Esophagus muscularis mucosa (tissue), 4 donors: ENCODE results near the gene NBEAL2. TPM values are rescaled to one million over a fixed set of nuclear protein-coding genes. Genes with fewer than 3 reads are reported as not detected.
A peak's percentile ranks its signal among the peaks of the same experiment; 100 is the strongest.
"Not testable (repeated sequence)": the region's sequence is repeated elsewhere in the genome, so short reads cannot be mapped to it uniquely, and the experiment has no call there.

Source experiments
- DNase-seq: peaks from one replicate; pipeline ENCODE4 v3.0.0-alpha.2; 2017; ENCODE audit errors: extremely low spot score
- H3K27ac ChIP-seq, 4 donors: fragments of 200-600 bp; sonication (generic); replicated peaks in 1 of 4; 1 replicate in 3 of 4; 2 replicates in 1 of 4; pipeline ENCODE4 v1.5.1; 2016 to 2019; ENCODE audit warnings: mild to moderate bottlenecking in 1 of 4
- H3K27me3 ChIP-seq, 4 donors: fragments of 200-600 bp; sonication (generic); one replicate each; pipeline versions ENCODE4 v1.5.1 to v1.6.0; 2016 to 2019
- H3K36me3 ChIP-seq, 4 donors: fragments of 200-600 bp; sonication (generic); one replicate each; pipeline ENCODE4 v1.5.1; 2016 to 2019
- H3K4me1 ChIP-seq, 4 donors: fragments of 200-600 bp; sonication (generic); one replicate each; pipeline ENCODE4 v1.5.1; 2016 to 2019
- H3K4me3 ChIP-seq, 4 donors: fragments of 200-600 bp; sonication (generic); 1 replicate in 2 of 4; 2 replicates in 2 of 4; pipeline ENCODE4 v1.5.1; 2016 to 2019; ENCODE audit warnings: mild to moderate bottlenecking in 4 of 4, moderate library complexity in 1 of 4
- H3K9me3 ChIP-seq, 4 donors: fragments of 200-600 bp; sonication (generic); 1 replicate in 3 of 4; 2 replicates in 1 of 4; pipeline ENCODE4 v1.5.1; 2016 to 2019
- CTCF ChIP-seq, 3 experiments: fragments of 200-600 bp in 2 of 3; fragments of 450-650 bp in 1 of 3; sonication (generic) in 2 of 3; IDR thresholded peaks; one replicate each; pipeline ENCODE4 v1.5.1; 2017 to 2019; ENCODE audit warnings: antibody characterized with exemption in 3 of 3, mild to moderate bottlenecking in 2 of 3, moderate library complexity in 1 of 3
- EP300 ChIP-seq: sonication (generic); formaldehyde crosslinking; IDR thresholded peaks from one replicate; pipeline ENCODE4 v1.6.1; 2017; ENCODE audit warnings: antibody characterized with exemption
- POLR2A ChIP-seq: fragments of 450-650 bp; IDR thresholded peaks from one replicate; pipeline ENCODE4 v1.6.1; 2017; ENCODE audit warnings: antibody characterized with exemption, moderate library complexity, mild to moderate bottlenecking, low read depth
- POLR2AphosphoS5 ChIP-seq, 2 donors: sonication (generic); formaldehyde crosslinking; IDR thresholded peaks; one replicate each; pipeline ENCODE4 v1.6.1; 2017; ENCODE audit warnings: antibody characterized with exemption in 2 of 2
- WGBS: methylation state at CpG from one replicate; pipeline ENCODE4 v1.1.5; 2018; 5-methylcytosine and 5-hydroxymethylcytosine counted together
- intact Hi-C: fragments of 100-400 bp; cut with DNase I; formaldehyde crosslinking; loops from one replicate; pipeline ENCODE4 v1.15.1; 2023
- total RNA-seq, 4 donors: library from RNA; depleted of rRNA; stranded (reverse); fragments of >200 nt; gene quantifications; one replicate each; pipeline versions ENCODE4 v1.1.0 to v1.2.1, GENCODE V29; 2016

The NBEAL2 gene
- total RNA-seq, 4 donors from 2014 or later, result 16.6 to 22.1 (median 21.2) TPM

- TF ChIP-seq POLR2AphosphoS5 (IDR thresholded peaks at IDR 0.05), result no peak
- no peak for TF ChIP-seq EP300
- TF ChIP-seq CTCF (IDR thresholded peaks at IDR 0.05), result no peak
- TF ChIP-seq POLR2A, result no peak
- intact Hi-C loops, result no loop called here
- DNase-seq, result no peak
- Histone ChIP-seq H3K36me3 (peaks cover 21 to 66% (median 45%) of the 10 kb centered on the region in 4 donors), H3K27me3 (no peaks in the 10 kb centered on the region), H3K27ac (no peak overlapping the region), H3K4me3 (no peak overlapping the region), H3K9me3 (no peaks in the 10 kb centered on the region), H3K4me1 (peaks cover 17 to 36% (median 33%) of the 10 kb centered on the region in 4 donors)
Observed at GRCh38 chr3:47018269-47018611, 38.8 kb downstream of the NBEAL2 start.

GRCh38 chr3:47019201-47019600, 39.7 kb downstream of the NBEAL2 start:
- H3K4me1 ChIP-seq, result peaks cover 17 to 38% (median 33%) of the 10 kb centered on the region in 4 donors
- H3K27me3 ChIP-seq, result no peaks in the 10 kb centered on the region
- DNase-seq, result peak; percentile 29
- 100% methylated on average over 1 of the region's 1 CpG for WGBS
- intact Hi-C loops, result no loop called here
- no peak for TF ChIP-seq EP300
- no peak for TF ChIP-seq CTCF (IDR thresholded peaks at IDR 0.05)
- TF ChIP-seq POLR2AphosphoS5 (IDR thresholded peaks at IDR 0.05), result no peak
- no peak for TF ChIP-seq POLR2A
- H3K27ac ChIP-seq, result no peak overlapping the region
- no peaks in the 10 kb centered on the region for H3K9me3 ChIP-seq
- H3K4me3 ChIP-seq, result no peak overlapping the region
- H3K36me3 ChIP-seq, result peaks cover 21 to 56% (median 41%) of the 10 kb centered on the region in 4 donors

- Histone ChIP-seq H3K36me3 (peaks cover 21 to 45% (median 36%) of the 10 kb centered on the region in 4 donors), H3K27ac (peak overlapping the region in 1 of 4 donors; percentile 28), H3K4me1 (peaks cover 17 to 42% (median 39%) of the 10 kb centered on the region in 4 donors), H3K4me3 (no peak overlapping the region), H3K9me3 (no peaks in the 10 kb centered on the region), H3K27me3 (no peaks in the 10 kb centered on the region)
- intact Hi-C loops, result no loop called here
- WGBS, result 99% methylated on average over 4 of the region's 4 CpGs
- TF ChIP-seq EP300, result no peak
- TF ChIP-seq POLR2AphosphoS5 (IDR thresholded peaks at IDR 0.05), result no peak
- no peak for TF ChIP-seq POLR2A
- no peak for TF ChIP-seq CTCF (IDR thresholded peaks at IDR 0.05)
- no peak for DNase-seq
Observed at GRCh38 chr3:47020311-47020710, 40.8 kb downstream of the NBEAL2 start.

- peak overlapping the region in 3 of 4 donors; percentile 4 to 62 (median 59) for H3K27ac ChIP-seq
- H3K36me3 ChIP-seq, result peaks cover 6 to 22% (median 19%) of the 10 kb centered on the region in 4 donors
- intact Hi-C loops, result no loop called here
- H3K4me1 ChIP-seq, result peaks cover 17 to 46% (median 41%) of the 10 kb centered on the region in 4 donors
- 38% methylated on average over 1 of the region's 1 CpG for WGBS
- H3K27me3 ChIP-seq, result no peaks in the 10 kb centered on the region
- TF ChIP-seq POLR2AphosphoS5 (IDR thresholded peaks at IDR 0.05), result no peak
- TF ChIP-seq CTCF (IDR thresholded peaks at IDR 0.05), result no peak
- TF ChIP-seq POLR2A, result no peak
- TF ChIP-seq EP300, result no peak
- H3K9me3 ChIP-seq, result no peaks in the 10 kb centered on the region
- no peak for DNase-seq
- no peak overlapping the region for H3K4me3 ChIP-seq
Observed at GRCh38 chr3:47022641-47023071, 43.2 kb downstream of the NBEAL2 start.

GRCh38 chr3:47024932-47025331, 45.5 kb downstream of the NBEAL2 start:
- H3K27me3 ChIP-seq, result no peaks in the 10 kb centered on the region
- peaks cover 17 to 42% (median 40%) of the 10 kb centered on the region in 4 donors for H3K4me1 ChIP-seq
- no peak overlapping the region for H3K4me3 ChIP-seq
- DNase-seq, result no peak
- intact Hi-C loops, result no loop called here
- no peaks in the 10 kb centered on the region for H3K9me3 ChIP-seq
- H3K27ac ChIP-seq, result no peak overlapping the region
- H3K36me3 ChIP-seq, result peaks cover 0 to 10% (median 4%) of the 10 kb centered on the region in 4 donors
- TF ChIP-seq CTCF (IDR thresholded peaks at IDR 0.05), result no peak
- no peak for TF ChIP-seq POLR2AphosphoS5 (IDR thresholded peaks at IDR 0.05)
- TF ChIP-seq EP300, result no peak
- no peak for TF ChIP-seq POLR2A

GRCh38 chr3:47026432-47026831, 47.0 kb downstream of the NBEAL2 start:
- H3K4me3 ChIP-seq, H3K9me3 ChIP-seq, intact Hi-C loops, H3K36me3 ChIP-seq, H3K27me3 ChIP-seq, H3K27ac ChIP-seq, DNase-seq: not testable (repeated sequence)
- H3K4me1 ChIP-seq, result peaks cover 12 to 36% (median 31%) of the 10 kb centered on the region in 4 donors
- WGBS, result 93% methylated on average over 1 of the region's 1 CpG
